HepG2 (cell line): ENCODE results near the gene QRICH2. TPM values are rescaled to one million over a fixed set of nuclear protein-coding genes. Genes with fewer than 3 reads are reported as not detected.

ENCODE experiments used
- ARNT ChIP-seq: fragments of 450-650 bp; IDR thresholded peaks from 2 replicates; pipeline ENCODE4 v1.6.1; 2017
- ATF1 ChIP-seq: IDR thresholded peaks from 2 replicates; pipeline ENCODE4 v1.6.1; 2016; ENCODE audit warnings: mild to moderate bottlenecking, control low read depth
- CEBPB ChIP-seq: IDR thresholded peaks from 2 replicates; pipeline ENCODE4 v1.6.1; 2011; ENCODE audit warnings: low read depth, low read length, improper control_type of control experiment, borderline replicate concordance
- CREB1 ChIP-seq, 2 experiments: fragments of 450-650 bp in 1 of 2; IDR thresholded peaks; 2 replicates each; pipeline ENCODE4 v1.6.1; 2016 to 2017; ENCODE audit warnings: control low read depth in 1 of 2, mild to moderate bottlenecking in 1 of 2, missing compliant biosample characterization in 1 of 2, missing genetic modification characterization in 1 of 2
- FOXM1 ChIP-seq: sonication (generic); formaldehyde crosslinking; IDR thresholded peaks from 2 replicates; pipeline ENCODE4 v1.5.0; 2020; ENCODE audit warnings: missing genetic modification reagents
- GATAD2A ChIP-seq: IDR thresholded peaks from 2 replicates; pipeline ENCODE4 v1.6.1; 2016
- GLMP ChIP-seq: sonication (generic); formaldehyde crosslinking; IDR thresholded peaks from 2 replicates; pipeline ENCODE4 v1.9.0; 2021; ENCODE audit warnings: missing genetic modification reagents, mild to moderate bottlenecking, borderline replicate concordance
- KLF9 ChIP-seq: IDR thresholded peaks from 2 replicates; pipeline ENCODE4 v1.6.1; 2016; ENCODE audit warnings: low read depth
- MLX ChIP-seq: IDR thresholded peaks from 2 replicates; pipeline ENCODE4 v1.6.1; 2016
- MTA1 ChIP-seq: sonication (generic); formaldehyde crosslinking; IDR thresholded peaks from 2 replicates; pipeline ENCODE4 v1.4.0; 2020; ENCODE audit warnings: missing genetic modification reagents, mild to moderate bottlenecking, borderline replicate concordance
- SOX6 ChIP-seq, 2 experiments: fragments of 450-650 bp in 1 of 2; sonication (generic) in 1 of 2; formaldehyde crosslinking in 1 of 2; IDR thresholded peaks; 2 replicates each; pipeline versions ENCODE4 v1.4.0 to v1.6.1; 2017 to 2020; ENCODE audit warnings: antibody characterized with exemption in 1 of 2, mild to moderate bottlenecking in 1 of 2, missing genetic modification reagents in 1 of 2
- TSC22D2 ChIP-seq: sonication (generic); formaldehyde crosslinking; IDR thresholded peaks from 2 replicates; pipeline ENCODE4 v1.5.1; 2020; ENCODE audit warnings: missing genetic modification reagents, mild to moderate bottlenecking, borderline replicate concordance
- ZFP62 ChIP-seq: sonication (generic); formaldehyde crosslinking; IDR thresholded peaks from 2 replicates; pipeline ENCODE4 v1.4.0; 2020; ENCODE audit warnings: missing genetic modification reagents
- ZMYM3 ChIP-seq: sonication (generic); formaldehyde crosslinking; IDR thresholded peaks from 2 replicates; pipeline ENCODE4 v1.5.1; 2020; ENCODE audit warnings: mild to moderate bottlenecking, missing genetic modification reagents
- ZNF292 ChIP-seq: sonication (generic); formaldehyde crosslinking; IDR thresholded peaks from 2 replicates; pipeline ENCODE4 v1.8.1; 2022; ENCODE audit warnings: mild to moderate bottlenecking, low read depth, missing genetic modification reagents, borderline replicate concordance
- ZNF382 ChIP-seq: sonication (generic); formaldehyde crosslinking; IDR thresholded peaks from 2 replicates; pipeline ENCODE4 v1.5.0; 2020; ENCODE audit warnings: missing genetic modification reagents, mild to moderate bottlenecking, borderline replicate concordance
- ZNF512 ChIP-seq: sonication (generic); formaldehyde crosslinking; IDR thresholded peaks from 2 replicates; pipeline ENCODE4 v1.4.0; 2020; ENCODE audit warnings: mild to moderate bottlenecking, missing genetic modification reagents
- ZNF562 ChIP-seq: sonication (generic); formaldehyde crosslinking; IDR thresholded peaks from 2 replicates; pipeline ENCODE4 v1.8.0; 2022; ENCODE audit warnings: missing genetic modification reagents, borderline replicate concordance
- ZNF749 ChIP-seq: sonication (generic); formaldehyde crosslinking; IDR thresholded peaks from 2 replicates; pipeline ENCODE4 v1.8.0; 2022; ENCODE audit warnings: mild to moderate bottlenecking, missing genetic modification reagents, moderate library complexity, borderline replicate concordance
- ZNF761 ChIP-seq: sonication (generic); formaldehyde crosslinking; conservative IDR thresholded peaks from 2 replicates; pipeline ENCODE4 v1.4.0; 2020; ENCODE audit warnings: mild to moderate bottlenecking, missing genetic modification reagents
- ZSCAN5A ChIP-seq: sonication (generic); formaldehyde crosslinking; IDR thresholded peaks from 2 replicates; pipeline ENCODE4 v1.8.0; 2022; ENCODE audit warnings: mild to moderate bottlenecking, missing genetic modification reagents, borderline replicate concordance
- polyA plus RNA-seq, 8 experiments: library from polyadenylated mRNA; depleted of rRNA in 3 of 8; stranded (reverse) in 7 of 8; unstranded in 1 of 8; fragments of >200 nt; fragmentation: Illumina TruSeq in 4 of 8; extraction: Trizol in 4 of 8; gene quantifications; 2 replicates each; pipeline versions ENCODE4 v1.2.1 to v1.2.3, GENCODE V29; 2011 to 2016; ENCODE audit warnings: low read depth in 4 of 8, missing spikeins in 1 of 8, mixed read lengths in 1 of 8; ENCODE audit not compliant: insufficient read depth in 1 of 8
- total RNA-seq, 5 experiments: library from RNA; depleted of rRNA; stranded (reverse); fragments of >200 nt; fragmentation: Illumina TruSeq; extraction: Trizol; gene quantifications; 2 replicates each; pipeline ENCODE4 v1.2.3, GENCODE V29; 2016; ENCODE audit warnings: low read depth in 1 of 5
- TF ChIP-seq, protein P1 (sequence below): sonication (generic); formaldehyde crosslinking; IDR thresholded peaks from 2 replicates; pipeline ENCODE4 v1.5.1; 2020; ENCODE audit warnings: missing genetic modification reagents, mild to moderate bottlenecking, borderline replicate concordance

Gene QRICH2
- total and polyA plus RNA-seq, 2 of the 13 experiments (the other 11 are each of a cell fraction or from before 2014, with no cell fraction given), result 3.7 to 5.7 TPM

DNA sequence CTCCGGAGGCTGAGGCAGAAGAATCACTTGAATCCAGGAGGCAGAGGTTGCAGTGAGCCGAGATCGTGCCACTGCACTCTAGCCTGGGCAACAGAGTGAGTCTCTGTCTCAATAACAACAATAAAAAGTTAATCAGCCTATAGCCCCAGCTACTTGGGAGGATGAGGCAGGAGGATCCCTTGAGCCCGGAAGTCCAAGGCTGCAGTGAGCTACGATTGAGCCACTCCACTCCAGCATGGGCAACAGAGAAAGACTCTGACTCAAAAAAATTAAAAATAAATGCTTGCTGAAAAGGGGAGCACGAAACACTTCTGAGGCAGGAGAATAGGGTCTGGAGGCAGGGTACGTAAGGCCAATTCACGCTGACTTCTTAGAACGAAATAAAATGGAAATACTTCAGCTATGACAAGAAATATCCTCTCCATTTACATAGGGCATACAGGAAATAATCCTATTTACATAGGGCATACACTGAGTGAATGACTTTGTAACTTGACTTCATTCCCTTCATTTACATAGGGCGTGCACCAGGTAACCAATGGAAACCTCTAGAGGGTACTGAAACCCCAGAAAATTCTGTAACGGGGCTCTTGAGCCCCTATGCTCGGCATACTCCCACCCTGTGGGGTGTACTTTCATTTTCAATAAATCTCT, 48.9 kb upstream of the QRICH2 start (continued):
- TF ChIP-seq ZNF512 (CRISPR knock-in tag) (no peak), ZNF749 (CRISPR knock-in tag) (no peak), ATF1 (no peak), SOX6 (IDR thresholded peaks at IDR 0.05) (no peak), SOX6 (CRISPR knock-in tag; IDR thresholded peaks at IDR 0.05) (0 out of 2 replicates have a peak, but pooled peaks have one; percentile 5), TSC22D2 (CRISPR knock-in tag) (no peak), GATAD2A (CRISPR knock-in tag) (no peak), ZNF761 (CRISPR knock-in tag) (no peak), KLF9 (CRISPR knock-in tag) (no peak), ARNT (no peak), ZNF562 (CRISPR knock-in tag) (no peak), CEBPB (no peak), CREB1 (IDR thresholded peaks at IDR 0.05) (no peak), CREB1 (CRISPR knock-in tag; IDR thresholded peaks at IDR 0.05) (0 out of 2 replicates have a peak, but pooled peaks have one; percentile 33), ZFP62 (no peak), ZNF292 (CRISPR knock-in tag) (0 out of 2 replicates have a peak, but pooled peaks have one; percentile 53), ZNF382 (CRISPR knock-in tag) (no peak), FOXM1 (CRISPR knock-in tag) (no peak), ZSCAN5A (no peak), ZMYM3 (CRISPR knock-in tag) (no peak; the same call in 1 of the 2 replicates), MTA1 (CRISPR knock-in tag) (no peak), GLMP (no peak), MLX (CRISPR knock-in tag) (0 out of 2 replicates have a peak, but pooled peaks have one; percentile 14)
- TF ChIP-seq, protein P1, sequence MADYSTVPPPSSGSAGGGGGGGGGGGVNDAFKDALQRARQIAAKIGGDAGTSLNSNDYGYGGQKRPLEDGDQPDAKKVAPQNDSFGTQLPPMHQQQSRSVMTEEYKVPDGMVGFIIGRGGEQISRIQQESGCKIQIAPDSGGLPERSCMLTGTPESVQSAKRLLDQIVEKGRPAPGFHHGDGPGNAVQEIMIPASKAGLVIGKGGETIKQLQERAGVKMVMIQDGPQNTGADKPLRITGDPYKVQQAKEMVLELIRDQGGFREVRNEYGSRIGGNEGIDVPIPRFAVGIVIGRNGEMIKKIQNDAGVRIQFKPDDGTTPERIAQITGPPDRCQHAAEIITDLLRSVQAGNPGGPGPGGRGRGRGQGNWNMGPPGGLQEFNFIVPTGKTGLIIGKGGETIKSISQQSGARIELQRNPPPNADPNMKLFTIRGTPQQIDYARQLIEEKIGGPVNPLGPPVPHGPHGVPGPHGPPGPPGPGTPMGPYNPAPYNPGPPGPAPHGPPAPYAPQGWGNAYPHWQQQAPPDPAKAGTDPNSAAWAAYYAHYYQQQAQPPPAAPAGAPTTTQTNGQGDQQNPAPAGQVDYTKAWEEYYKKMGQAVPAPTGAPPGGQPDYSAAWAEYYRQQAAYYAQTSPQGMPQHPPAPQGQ, result no peak
